ENCODE data around the gene CDK6.
"Not testable (repeated sequence)": the region's sequence is repeated elsewhere in the genome, so short reads cannot be mapped to it uniquely, and the experiment has no call there.

DNA sequence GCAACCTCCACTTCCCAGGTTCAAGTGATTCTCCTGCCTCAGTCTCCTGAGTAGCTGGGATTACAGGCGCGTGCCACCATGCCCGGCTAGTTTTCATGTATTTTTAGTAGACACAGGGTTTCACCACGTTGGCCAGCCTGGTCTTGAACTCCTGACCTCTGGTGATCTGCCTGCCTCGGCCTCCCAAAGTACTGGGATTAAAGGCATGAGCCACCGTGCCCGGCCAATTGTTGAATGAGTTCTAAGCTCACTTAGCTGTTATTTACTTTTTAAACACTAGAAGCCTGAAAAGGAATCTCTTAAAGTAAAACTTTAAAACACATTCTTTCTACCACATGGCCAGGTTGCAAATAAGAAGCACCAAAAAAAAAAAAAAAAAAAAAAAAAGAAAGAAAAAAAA lies 231.9 kb downstream of the CDK6 start:
- TF ChIP-seq, protein P1, sequence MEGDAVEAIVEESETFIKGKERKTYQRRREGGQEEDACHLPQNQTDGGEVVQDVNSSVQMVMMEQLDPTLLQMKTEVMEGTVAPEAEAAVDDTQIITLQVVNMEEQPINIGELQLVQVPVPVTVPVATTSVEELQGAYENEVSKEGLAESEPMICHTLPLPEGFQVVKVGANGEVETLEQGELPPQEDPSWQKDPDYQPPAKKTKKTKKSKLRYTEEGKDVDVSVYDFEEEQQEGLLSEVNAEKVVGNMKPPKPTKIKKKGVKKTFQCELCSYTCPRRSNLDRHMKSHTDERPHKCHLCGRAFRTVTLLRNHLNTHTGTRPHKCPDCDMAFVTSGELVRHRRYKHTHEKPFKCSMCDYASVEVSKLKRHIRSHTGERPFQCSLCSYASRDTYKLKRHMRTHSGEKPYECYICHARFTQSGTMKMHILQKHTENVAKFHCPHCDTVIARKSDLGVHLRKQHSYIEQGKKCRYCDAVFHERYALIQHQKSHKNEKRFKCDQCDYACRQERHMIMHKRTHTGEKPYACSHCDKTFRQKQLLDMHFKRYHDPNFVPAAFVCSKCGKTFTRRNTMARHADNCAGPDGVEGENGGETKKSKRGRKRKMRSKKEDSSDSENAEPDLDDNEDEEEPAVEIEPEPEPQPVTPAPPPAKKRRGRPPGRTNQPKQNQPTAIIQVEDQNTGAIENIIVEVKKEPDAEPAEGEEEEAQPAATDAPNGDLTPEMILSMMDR (IDR thresholded peaks at IDR 0.05; ENCODE audit: low read depth, low read length, missing input control): not testable (repeated sequence)
- not testable (repeated sequence) for TF ChIP-seq RAD21, JUND, RXRA (IDR thresholded peaks at IDR 0.05)

All from liver (tissue), 3 donors.